GM19351 (cell line): ENCODE results near the gene CFAP210.
"Not testable (repeated sequence)": the region's sequence is repeated elsewhere in the genome, so short reads cannot be mapped to it uniquely, and the experiment has no call there.

Experiments
- ATAC-seq: cut with Tn5 transposase; IDR thresholded peaks from one replicate; pipeline ENCODE4 v1.9.1; 2021; ENCODE audit warnings: mild to moderate bottlenecking, moderate library complexity; ENCODE audit not compliant: unreplicated experiment

CFAP210 gene

DNA sequence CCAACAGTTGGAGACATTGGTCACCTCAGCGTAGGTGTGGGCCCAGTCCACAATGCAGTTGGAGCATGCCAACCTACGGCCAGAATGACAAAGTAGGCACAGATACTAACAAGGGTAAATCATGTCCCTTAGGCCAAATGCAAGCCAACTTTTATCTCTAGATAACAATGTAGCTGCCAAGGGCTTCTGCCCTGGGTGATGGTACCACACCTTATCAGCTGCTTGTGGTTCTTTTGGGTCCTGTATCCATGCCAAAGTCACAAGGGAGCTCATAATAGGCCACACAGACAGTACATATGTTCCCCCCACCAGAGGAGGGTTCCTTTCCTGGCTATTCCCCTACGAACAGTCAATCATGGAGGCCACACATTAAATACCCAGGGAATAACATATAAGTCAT lies 19.1 kb upstream of the CFAP210 start:
- ATAC-seq = no peak

DNA sequence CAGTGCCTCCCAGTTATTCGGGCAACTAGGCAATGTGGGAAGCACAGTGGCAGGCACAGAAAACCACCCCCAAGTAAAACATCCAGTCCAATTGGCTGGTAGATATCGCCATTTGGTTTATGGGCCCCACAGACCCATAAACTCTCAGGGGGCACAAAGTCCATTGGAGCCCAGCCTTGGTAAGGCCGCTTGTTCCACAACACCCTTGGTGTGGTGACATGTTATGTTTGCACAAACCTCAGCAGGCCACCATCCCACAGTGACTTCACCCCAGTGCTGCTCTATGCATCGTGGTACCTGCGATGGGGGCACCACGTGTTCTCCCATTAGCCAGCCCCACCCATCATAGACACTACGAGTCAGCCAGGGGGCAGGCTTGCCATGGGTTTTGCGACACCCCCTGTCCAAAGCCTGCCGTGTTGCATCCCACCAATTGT lies 18.6 kb upstream of the CFAP210 start:
- no peak for ATAC-seq

DNA sequence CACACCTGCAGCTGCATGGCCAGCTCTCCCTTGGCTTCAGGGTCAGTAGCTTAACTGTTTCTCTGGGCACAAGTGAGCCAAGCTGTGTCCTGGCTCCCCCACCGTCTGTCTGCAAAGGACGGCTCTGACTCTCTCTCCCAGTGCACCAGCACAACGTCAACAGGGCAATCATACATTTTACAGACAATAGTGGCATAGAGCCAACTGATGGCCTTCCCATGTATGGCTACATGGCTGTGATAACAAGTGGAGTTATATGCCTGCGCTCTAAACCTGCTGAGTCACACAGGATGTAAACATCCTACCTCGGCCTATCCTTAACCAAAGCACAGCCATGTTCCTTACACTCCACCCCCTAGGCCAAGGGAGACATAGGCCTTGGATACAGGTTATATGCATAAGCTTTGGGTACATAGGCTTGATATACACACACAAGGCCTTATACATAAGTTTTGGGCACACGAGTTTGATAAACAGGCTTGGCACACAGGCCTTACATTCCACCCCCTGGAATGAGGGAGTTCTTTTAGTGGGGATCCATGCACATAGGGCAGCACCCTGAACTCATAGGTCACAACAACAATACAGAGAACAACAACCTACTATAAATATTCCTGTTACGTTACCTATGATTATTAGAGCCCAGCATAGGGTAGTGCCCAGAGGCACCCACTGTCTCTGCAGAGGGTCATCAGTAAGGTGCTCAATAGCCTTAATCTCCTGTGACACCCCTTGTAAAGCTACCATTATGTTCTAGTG lies 17.7 kb upstream of the CFAP210 start:
- ATAC-seq = no peak

DNA sequence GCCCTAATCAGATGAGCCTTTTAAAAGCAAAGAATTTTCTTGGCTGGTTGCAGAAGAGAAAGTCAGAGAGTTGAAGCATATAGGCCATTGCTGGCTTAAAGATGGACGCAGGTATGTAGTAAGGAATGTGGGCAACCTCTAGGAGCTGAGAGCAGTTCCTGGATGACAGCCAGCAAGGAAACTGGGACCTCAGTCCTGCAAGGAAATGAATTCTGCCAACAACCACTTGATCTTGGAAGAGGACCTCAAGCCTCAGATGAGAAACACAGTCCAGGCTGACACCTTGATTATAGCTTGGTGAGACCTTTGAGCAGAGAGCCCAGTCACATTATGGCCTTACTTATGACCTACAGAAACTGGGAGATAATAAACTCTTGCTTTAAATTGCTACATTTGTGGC lies 15.8 kb upstream of the CFAP210 start:
- ATAC-seq = no peak

DNA sequence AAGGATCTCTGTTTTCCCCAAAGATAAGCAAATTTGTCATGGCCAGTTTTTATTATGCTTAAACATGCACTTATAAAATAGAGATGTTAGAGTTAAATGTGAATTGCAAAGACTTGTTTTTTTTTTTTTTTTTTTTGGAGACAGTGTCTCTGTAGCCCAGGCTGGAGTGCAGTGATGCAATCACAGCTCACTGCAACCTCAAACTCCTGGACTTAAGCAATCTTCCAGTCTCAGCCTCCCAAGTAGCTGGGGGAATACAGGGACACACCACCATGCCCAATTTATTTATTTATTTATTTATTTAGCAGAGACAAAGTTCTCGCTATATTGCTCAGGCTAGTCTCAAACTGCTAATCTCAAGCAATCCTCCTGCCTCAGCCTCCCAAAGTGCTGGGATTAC lies 15.1 kb upstream of the CFAP210 start:
- ATAC-seq = no peak

DNA sequence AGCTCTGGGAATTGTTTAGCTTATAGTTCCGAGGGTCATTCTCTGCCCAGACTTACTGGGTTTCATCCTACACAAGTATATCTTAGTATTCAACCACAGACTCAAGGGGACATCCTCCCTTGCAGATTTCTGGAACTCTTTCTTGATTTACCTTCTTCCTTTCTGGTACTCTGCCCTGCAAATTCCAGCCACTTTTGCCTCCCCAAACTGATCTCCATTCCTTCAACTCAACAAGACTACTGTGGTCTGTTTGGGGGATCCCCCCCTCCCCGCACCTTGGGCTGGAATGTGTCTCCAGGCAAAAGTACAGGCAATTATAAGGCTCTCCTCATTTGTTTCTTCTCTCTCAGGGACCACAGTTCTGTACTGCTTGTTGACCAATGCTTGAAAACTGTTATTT lies 13.4 kb upstream of the CFAP210 start:
- ATAC-seq = no peak

DNA sequence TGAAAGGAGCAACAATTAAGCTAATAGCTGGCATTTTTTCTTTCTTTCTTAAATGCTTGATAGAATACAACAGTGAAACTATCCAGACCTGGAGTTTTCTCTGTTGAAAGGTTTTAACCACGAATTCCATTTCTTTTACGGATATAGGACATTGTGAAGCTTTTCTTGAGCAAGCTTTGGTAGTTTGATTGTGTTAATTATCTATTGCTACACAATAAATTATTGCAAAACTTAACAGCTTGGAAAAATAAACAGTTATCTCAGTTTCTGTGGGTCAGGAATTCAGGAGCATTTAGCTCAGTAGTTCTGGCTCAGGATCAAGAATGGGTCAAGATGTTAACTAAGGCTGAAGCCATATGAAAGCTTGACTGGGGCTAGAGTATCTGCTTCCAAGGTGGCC lies 11.7 kb upstream of the CFAP210 start:
- no peak for ATAC-seq

DNA sequence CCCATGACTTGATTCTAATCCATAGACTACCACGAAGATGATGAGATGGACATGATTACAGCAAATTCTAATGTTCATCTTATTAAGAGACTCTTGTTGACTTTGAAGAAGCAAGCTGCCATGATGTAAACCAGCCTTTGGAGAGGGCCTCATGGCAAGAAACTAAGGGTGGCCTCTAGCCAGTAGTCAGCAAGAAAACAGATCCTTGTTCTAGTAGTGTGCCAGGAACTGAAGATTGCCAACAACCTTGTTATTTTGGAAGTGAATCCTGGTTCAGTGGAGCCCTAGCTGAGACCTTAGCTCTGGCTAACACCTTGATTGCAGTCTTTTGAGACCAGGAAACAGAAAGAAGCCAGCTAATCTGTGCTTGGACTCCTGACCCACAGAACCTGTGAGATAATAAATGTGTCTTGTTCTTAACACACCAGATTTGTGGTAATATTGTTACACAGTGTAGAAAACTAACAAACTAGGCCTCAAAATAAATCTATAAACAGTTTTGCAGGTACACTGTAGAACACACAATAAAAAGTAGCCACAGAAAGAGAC lies 10.0 kb upstream of the CFAP210 start:
- ATAC-seq = no peak

DNA sequence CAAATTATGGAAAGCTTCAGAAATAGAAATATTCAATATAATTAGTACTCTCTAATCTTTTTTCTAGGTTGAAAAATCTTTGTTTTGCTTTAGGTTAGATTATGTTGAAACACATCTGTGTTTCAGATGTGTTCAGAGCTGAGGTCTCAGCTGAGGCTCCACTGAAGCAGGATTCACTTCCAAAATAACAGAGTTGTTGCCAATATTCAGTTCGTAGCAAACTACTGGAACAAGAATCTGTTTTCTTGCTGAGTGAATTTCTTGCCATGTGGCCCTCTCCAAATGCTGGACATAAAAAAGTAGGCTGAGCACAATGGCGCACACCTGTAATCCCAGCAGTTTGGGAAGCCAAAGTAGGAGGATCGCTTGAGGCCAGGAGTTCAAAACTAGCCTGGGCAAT lies 8.8 kb upstream of the CFAP210 start:
- ATAC-seq = no peak

DNA sequence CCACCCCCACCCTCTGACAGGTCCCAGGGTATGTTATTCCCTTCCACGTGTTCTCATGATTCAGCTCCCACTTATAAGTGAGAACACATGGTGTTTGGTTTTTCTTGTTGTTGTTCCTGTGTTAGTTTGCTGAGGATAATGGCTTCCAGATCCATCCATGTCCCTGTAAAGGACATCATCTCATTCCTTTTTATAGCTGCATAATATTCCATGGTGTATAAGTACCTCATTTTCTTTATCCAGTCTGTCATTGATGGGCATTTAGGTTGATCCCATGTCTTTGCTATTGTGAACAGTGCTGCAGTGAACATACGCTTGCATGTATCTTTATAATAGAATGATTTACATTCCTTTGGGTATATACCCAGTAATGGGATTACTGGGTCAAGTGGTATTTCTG lies 5.0 kb upstream of the CFAP210 start:
- ATAC-seq = not testable (repeated sequence)

DNA sequence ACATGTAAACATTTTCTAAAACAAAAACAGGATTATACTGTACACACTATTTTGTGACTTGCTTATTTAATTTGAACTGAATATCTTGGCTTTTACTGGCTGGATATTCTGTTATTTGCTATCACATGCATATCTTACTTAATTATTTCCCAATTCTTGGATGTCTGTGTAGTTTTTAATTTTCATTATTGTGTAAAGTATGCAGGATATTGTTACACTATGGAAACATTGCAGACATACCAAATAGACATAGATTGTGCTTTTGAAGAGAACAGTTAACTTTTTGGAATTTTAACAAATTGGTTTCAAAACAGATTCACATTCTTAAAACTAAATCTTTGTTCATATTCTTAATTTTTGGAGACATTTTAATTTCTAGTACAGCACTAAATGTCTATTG lies 2.2 kb upstream of the CFAP210 start:
- no peak for ATAC-seq

DNA sequence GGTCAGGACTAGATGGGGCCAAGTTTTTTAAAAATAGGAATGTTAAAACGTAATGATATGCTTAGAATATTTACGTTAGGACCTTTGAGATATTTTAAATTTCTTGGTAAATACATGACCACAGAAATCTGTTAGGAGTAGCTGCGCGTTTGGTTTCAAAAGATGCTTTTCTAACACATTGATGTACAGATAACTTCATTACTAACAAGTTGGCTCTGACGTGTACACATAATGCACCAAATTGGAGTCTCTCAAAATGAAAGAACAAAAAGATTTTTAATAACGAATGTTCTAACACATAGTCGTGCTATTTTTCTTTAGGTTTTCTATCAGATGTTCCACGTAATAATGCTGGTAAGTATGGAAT lies 672 bp upstream of the CFAP210 start:
- ATAC-seq = no peak

DNA sequence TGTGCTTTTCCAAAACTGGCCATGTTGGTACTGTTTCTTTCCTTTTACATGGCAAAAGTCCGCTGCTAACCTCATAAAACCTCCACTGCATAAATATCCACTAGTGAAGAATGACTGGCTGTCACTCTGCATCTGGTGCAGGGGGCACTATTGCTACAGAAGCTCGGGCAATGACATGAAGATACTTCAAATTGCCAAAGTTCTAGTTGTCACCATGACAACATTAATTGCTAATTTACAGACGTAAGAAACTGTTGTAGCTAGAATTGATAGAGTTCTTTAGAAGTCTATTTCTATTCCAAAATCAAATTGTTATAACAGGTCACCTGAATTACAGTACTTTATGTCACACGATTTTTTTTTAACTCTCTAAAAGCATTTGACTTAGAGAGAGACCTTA lies 845 bp downstream of the CFAP210 start:
- ATAC-seq = no peak

DNA sequence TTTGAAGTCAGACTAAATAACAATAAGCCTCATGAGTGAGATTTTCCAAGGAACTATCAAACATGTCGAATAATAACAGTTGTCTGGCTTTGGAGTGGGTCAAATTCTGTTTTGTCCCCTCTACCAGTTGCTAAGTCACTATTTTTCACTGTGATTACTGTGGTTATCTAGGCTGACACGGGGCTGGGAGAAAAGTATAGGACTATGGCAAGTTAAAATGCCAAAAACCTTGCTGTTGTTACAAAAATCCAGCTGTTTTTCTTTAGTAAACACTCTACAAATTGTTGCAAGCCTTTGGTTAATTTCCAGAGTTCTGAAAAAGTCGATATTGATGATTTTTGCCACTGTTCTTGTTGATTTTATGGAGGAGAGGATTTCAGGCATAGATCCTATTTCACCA lies 1.5 kb downstream of the CFAP210 start:
- ATAC-seq = no peak

DNA sequence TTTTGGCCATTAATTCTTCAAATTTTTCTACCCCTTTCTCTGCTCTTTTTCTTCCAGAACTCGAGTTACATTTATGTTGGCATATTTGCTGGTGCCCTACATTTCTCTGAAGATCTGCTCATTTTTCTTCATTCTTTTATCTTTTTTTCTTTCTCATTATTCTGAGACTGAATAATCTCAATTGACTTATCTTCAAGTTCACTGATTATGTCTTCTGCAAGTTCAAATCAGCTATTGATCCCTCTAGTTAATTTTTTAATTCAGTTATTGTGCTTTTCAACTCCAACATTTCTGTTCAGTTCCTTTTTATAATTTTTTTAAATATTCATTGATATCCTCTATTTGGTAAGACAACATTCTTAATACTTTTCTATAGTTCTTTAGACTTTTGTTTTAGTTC lies 3.2 kb downstream of the CFAP210 start:
- ATAC-seq = no peak

DNA sequence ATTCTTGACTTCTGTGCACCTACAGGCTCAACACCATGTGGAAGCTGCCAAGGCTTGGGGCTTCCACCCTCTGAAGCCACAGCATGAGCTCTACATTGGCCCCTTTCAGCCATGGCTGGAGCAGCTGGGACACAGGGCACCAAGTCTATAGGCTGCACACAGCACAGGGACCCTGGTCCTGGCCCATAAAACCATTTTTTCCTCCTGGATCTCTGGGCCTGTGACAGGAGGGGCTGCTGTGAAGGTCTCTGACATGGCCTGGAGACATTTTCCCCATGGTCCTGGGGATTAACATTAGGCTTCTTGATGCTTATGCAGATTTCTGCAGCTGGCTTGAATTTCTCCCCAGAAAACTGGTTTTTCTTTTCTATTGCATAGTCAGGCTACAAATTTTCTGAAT lies 6.3 kb downstream of the CFAP210 start:
- ATAC-seq = not testable (repeated sequence)

DNA sequence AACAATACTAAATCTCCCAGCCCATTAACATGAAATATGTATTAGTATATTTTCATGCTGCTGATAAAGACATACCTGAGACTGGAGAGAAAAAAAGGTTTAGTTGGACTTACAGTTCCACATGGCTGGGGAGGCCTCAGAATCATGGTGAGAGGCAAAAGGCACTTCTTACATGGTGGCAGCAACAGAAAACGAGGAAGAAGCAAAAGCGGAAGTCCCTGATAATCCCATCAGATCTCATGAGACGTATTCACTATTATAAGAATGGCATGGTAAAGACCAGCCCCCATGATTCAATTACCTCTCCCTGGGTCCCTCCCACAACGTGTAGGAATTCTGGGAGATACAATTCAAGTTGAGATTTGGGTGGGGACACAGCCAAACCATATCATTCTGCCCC lies 7.4 kb downstream of the CFAP210 start:
- not testable (repeated sequence) for ATAC-seq

DNA sequence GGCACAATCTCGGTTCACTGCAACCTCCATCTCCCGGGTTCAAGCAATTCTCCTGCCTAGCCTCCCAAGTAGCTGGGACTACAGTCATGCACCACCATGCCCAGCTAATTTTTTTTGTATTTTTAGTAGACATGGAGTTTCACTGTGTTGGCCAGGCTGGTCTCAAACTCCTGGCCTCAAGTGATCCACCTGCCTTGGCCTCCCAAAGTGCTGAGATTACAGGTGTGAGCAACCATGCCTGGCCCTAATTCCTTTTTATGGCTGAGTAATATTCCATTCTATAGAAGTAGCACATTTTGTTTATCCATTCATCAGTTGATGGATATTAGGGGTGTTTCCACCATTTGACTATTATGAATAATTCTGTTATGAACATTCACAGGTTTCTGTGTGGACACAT lies 9.5 kb downstream of the CFAP210 start:
- not testable (repeated sequence) for ATAC-seq

DNA sequence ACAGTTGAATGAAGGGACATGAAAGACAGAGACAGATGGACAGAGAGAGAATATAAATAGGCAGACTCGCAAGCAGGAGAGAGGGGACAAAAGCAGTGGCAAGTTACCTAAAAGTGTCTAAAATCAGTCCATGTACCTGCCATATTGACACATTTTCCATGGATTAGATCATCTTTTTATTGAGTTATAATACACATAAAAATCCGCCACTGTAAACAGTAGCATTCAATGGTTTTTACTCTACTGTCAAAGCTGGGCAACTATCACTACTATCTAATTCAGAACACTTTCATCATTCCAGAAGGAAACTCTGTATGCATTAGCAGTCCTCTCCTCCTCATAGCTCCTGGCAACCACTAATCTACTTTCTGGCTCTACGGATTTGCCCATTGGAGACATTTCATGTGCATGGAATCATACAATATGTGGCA lies 10.1 kb downstream of the CFAP210 start:
- ATAC-seq = no peak

DNA sequence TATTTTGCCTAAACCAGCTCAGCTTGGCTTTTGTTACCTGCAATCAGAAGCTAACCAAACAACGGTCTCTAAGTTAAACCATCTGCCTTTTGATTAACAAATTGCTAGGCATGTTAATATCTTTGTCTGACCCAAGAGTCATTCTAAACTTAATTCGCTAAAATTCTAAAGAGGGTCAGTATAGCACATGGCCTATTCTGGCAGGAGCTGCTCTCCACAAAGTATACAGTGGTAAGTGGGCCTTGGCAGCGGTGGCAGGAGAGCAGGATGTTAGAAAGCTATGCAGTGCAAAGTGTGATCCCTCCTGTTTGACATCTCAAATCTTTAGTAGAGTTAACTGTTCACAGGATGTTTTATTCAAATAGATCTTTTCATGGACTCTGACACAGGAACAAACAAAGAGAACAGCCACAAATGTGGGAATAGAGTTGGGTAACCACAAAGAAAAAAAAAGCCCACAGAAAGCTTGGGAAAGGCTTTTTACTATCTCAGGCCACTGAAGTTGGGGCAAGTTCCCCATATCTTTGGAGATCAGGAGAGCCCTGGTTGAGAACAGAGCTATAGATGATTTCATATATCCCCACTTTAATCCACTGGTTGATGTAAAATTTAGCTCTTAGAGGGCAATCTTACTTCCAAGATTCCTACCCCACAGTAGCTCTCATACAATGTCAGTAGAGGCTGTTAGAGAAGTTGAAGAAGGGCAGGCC lies 10.6 kb downstream of the CFAP210 start:
- ATAC-seq = no peak

DNA sequence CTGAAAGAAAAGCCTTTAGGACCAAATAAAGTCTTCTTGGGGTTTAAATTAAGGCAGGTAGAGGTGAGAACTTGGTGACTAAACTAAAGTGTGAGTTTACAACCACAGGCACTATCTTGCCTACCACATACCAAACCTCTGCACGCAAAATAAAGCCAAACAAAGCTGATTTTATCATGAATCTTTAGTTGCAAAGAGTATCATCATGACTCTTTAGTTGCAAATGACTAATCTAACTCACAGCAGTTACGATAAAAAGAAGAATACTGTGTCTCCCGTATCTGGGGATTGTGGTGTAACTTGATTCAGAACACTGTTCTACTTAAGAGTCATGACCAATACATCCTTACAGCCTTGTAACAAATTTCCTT lies 11.2 kb downstream of the CFAP210 start:
- no peak for ATAC-seq

DNA sequence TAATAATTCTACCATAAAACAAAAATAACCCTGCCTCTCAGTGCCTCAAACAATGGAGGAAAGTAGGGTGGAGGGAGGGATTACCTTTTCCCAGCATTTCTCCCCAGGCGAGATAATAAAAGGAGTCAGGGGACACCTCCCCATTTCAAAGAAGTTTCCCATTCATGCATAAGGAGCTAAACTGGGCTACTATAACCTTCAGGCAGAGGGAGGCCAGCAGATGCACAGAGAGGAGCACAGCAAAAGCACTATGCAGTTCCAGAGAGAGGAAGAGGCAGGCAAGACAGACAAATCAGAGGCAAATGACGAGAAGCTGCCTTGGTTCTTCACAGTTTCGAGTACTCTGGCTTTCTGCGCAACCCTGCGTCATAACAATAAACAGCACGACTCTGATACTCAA lies 17.4 kb downstream of the CFAP210 start:
- no peak for ATAC-seq
